CD4-positive, alpha-beta T cell treated with Interleukin-15 for 4 hours (primary cell): Measurements from ENCODE around the gene MKRN3.
"Not testable (repeated sequence)": the region's sequence is repeated elsewhere in the genome, so short reads cannot be mapped to it uniquely, and the experiment has no call there.

Source experiments
- DNase-seq: peaks from one replicate; pipeline ENCODE4 v3.0.0-alpha.2; 2020; ENCODE audit warnings: low spot score

The MKRN3 gene

GRCh38 chr15:23589012-23589411 is 23.5 kb downstream of the MKRN3 start:
- DNase-seq: no peak

GRCh38 chr15:23594252-23594770 is 28.8 kb downstream of the MKRN3 start:
- DNase-seq: no peak

GRCh38 chr15:23595368-23595767 is 29.9 kb downstream of the MKRN3 start:
- no peak for DNase-seq

GRCh38 chr15:23596736-23597135 is 31.3 kb downstream of the MKRN3 start:
- no peak for DNase-seq

GRCh38 chr15:23597278-23597677 is 31.8 kb downstream of the MKRN3 start:
- DNase-seq: not testable (repeated sequence)

- no peak for DNase-seq
These were observed 33.6 kb downstream of the MKRN3 start for GRCh38 chr15:23599053-23599452.

- DNase-seq: no peak
These were observed 36.6 kb downstream of the MKRN3 start for GRCh38 chr15:23602124-23602523.

GRCh38 chr15:23606226-23606625 is 40.8 kb downstream of the MKRN3 start:
- no peak for DNase-seq

GRCh38 chr15:23616536-23616935 is 51.1 kb downstream of the MKRN3 start:
- no peak for DNase-seq
